ENCODE measurements around the gene OLIG3.

Gene OLIG3

DNA sequence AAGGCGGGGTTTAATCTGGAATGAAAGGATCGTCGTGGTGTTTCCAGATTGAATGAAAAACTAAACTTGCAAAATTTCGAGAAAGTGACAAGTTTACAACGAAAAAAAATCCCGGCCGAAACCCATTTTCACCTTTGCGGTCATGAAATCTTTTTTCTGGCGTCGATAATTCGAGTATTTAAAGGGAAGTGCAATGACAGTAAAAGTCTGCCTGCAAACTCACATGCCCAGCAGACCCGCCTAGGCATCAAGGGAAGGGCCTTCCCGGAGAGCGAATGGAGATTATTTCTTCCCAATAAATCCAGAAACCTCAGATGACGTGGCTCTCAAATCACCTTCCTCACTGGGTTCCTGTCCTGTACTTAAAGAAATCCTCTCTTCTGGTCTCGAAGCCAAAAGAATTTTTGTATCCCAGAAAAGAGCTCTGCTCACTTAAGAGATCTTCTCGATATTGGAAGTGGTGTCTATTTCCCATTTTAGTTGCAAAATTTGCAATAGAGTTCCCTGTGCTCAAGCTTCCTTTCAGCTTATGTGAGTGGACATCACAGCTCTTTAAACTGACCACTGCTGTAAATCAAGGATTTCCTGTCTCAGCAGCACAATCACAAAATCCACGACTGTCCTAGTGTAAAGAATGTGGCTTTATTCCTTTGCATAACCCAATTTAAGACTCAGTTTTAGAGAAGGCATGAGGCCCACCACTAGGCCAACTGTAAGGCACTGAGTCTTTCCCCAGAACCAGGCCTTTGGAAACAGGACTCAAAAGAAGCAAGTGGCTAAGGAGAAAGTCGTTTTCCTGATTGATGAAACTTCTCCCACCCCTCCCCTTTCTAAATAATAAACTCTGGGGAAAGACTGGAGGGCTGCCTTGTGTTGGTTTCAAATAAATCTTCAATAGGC lies 3.9 kb downstream of the OLIG3 start:
- Mint-ChIP-seq H3K36me3 (peaks cover 2% of the 10 kb centered on the region), H3K27me3 (peaks cover 61% of the 10 kb centered on the region), H3K9me3 (ENCODE audit: low read depth) (no peaks in the 10 kb centered on the region), H3K27ac (no peak overlapping the region), H3K4me3 (peak overlapping the region; percentile 68), H3K4me1 (ENCODE audit: low read depth) (peaks cover 50% of the 10 kb centered on the region)

DNA sequence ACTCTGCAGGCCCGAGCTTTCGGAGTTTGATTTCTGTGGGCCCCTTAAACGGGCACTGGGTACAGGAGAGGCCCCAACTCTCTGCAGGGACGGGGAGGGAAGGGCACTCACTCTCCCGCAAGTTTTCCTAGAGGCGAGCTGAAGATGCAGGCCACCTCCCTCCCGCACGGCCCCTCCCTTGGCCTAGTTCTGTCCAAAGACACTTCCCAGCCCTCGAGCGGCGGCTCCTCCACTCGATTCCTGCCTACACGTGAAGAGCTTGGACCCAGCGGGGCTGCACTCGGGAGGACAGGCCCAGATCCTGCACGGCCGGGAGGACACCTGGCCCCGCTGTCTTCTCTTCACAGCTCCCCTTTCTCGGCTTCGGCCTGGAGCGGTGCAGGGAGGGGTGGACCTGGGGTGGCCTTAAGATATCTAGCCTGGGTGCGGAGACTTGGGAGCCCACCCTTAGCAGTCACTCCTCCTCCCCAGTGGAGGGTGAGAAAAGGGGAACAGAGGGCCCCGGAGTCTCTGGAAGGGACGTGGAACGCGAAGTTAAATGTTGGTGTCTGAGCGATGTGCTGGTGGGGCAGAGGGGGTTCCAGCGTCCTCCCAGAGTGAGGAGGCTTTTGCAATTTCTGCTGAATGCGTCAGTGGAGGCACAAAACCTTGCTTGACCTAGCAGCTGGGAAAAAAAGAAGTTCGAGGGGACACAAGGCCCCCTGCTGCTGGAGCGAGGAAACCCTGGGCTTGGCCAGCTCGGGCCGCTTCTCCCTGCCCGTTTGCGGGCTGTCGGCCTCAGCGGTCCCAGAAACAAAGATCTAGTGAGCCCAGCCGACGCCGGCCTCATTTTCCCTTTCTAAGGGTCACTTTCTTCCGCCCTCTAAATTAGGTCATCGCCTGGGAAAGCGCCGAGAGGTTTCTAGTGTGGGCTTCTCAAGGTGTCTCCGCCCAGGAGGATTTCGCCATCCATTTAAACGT lies 4.9 kb downstream of the OLIG3 start:
- Mint-ChIP-seq H3K27ac (no peak overlapping the region), H3K36me3 (peaks cover 2% of the 10 kb centered on the region), H3K4me1 (ENCODE audit: low read depth) (peaks cover 42% of the 10 kb centered on the region), H3K9me3 (ENCODE audit: low read depth) (no peaks in the 10 kb centered on the region), H3K27me3 (peaks cover 56% of the 10 kb centered on the region), H3K4me3 (peak overlapping the region; percentile 68)

DNA sequence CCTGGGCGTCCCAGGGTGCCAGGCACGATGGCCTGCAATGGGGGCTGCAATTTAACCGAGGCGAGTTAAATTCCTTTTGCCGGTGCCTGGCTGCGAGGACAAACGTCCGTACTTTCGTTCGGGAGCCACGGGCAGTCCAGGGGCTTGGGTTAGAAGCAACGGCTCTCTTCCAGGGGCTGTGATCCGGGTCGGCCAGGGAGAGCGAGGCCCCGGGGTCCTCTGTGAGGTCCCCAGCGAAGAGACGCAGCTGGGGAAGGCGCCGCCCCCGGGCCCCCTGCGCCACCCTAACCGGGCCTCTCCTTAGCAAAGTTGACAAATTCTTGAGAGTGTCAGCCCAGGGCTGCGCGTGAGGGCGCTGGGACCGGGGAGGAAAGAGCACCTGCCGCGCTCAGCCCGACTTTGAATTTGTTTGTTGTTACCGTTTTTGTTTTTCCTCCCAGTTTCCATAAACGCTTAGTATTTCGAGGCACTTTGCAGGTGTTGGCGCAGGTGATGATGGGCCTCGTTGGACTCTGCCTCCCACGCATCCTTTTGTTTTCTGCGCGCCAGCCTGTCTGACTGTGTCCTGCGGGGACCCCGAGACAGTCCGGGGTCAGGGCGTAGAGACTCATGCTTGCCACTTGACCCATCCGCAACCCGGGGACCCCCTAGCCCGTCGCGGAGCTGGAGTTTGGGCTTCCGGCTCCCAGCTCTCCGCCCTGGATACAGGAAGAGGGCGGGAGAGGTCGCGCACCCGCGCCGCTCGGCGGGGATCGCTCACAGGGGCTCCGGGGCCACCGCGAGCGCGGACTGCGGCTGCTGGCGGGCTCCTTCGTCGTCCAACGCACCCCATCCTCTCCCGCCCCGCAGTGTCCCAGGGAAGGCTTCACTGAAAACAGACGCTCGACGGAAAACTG lies 5.8 kb downstream of the OLIG3 start:
- Mint-ChIP-seq H3K27me3 (peaks cover 56% of the 10 kb centered on the region), H3K9me3 (ENCODE audit: low read depth) (no peaks in the 10 kb centered on the region), H3K27ac (no peak overlapping the region), H3K4me1 (ENCODE audit: low read depth) (peaks cover 33% of the 10 kb centered on the region), H3K4me3 (peak overlapping the region; percentile 78), H3K36me3 (peaks cover 2% of the 10 kb centered on the region)

DNA sequence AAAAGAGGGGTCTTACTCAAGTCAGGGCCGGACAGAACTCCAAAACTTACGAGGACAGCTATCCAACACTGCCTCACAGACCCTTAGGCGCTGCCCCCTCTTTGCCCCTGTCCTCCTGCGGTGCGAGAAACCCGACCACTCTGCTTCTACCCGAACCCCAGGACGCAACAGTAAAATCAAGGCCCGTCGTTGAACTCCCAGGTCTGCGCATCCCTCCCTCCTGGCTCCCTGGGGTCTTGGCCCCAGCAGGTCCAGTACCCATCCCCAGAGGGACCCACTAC lies 6.4 kb downstream of the OLIG3 start:
- Mint-ChIP-seq H3K9me3 (ENCODE audit: low read depth) (no peaks in the 10 kb centered on the region), H3K27ac (no peak overlapping the region), H3K4me1 (ENCODE audit: low read depth) (peaks cover 28% of the 10 kb centered on the region), H3K4me3 (peak overlapping the region; percentile 23), H3K36me3 (peaks cover 2% of the 10 kb centered on the region), H3K27me3 (peaks cover 57% of the 10 kb centered on the region)

DNA sequence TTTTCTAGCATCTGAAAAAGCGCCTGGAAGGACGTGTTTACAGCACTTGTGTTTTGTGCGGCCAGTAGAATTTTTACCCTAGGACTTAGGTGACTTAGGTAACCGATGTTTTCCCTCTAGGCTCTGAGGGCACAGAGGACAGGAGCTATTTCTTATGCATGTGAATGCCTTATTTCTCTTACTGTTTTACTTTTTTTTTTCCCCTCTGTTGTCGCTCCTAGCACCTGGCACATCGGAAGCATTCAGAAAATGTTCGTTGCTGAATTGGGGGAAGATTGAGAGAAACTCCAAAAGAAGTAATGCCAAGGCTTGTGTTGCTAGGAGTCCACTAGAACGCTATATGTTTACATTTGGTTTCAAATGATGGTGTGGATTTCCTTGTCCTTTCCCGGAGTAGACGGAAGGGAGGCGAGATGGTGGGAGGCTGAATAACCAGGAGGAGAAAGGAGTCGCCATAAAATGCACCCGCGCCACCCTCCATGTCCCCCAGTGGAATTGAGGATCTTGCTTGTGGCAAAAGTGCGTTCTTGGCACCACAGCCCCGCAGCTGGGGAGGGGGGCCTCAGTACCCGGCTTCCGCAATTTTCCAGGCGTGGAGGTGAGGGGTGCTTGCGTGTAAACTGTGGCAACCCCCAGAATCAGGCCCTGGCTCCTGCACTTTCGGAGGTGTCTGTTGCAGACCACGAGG lies 6.9 kb downstream of the OLIG3 start:
- Mint-ChIP-seq H3K4me3 (peak overlapping the region; percentile 70), H3K9me3 (ENCODE audit: low read depth) (no peaks in the 10 kb centered on the region), H3K27me3 (peaks cover 52% of the 10 kb centered on the region), H3K27ac (no peak overlapping the region), H3K36me3 (no peaks in the 10 kb centered on the region), H3K4me1 (ENCODE audit: low read depth) (peaks cover 24% of the 10 kb centered on the region)

DNA sequence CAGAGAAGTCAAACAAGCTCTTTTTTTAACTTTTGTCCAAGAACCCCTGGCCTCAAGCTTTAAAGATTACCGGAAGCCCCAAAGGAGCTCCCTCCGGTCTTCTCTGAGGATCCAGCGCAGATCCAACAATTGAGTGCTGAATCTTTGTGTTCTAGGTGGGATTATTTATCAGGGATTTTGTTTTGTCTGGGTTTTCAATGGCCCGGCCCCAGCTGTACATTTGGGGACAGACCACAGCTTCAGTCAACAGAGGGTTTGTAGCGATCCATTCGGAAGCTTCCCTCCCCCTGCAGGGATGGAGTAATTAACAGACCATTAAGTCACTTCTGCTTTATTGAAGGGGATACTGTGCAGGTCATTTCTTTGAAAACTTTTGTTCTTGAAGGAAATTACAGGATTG lies 7.8 kb downstream of the OLIG3 start:
- no peaks in the 10 kb centered on the region for H3K9me3 Mint-ChIP-seq (ENCODE audit: low read depth)
- no peak overlapping the region for H3K27ac Mint-ChIP-seq
- H3K4me1 Mint-ChIP-seq (ENCODE audit: low read depth): peaks cover 19% of the 10 kb centered on the region
- H3K27me3 Mint-ChIP-seq: peaks cover 43% of the 10 kb centered on the region
- no peaks in the 10 kb centered on the region for H3K36me3 Mint-ChIP-seq
- no peak overlapping the region for H3K4me3 Mint-ChIP-seq

DNA sequence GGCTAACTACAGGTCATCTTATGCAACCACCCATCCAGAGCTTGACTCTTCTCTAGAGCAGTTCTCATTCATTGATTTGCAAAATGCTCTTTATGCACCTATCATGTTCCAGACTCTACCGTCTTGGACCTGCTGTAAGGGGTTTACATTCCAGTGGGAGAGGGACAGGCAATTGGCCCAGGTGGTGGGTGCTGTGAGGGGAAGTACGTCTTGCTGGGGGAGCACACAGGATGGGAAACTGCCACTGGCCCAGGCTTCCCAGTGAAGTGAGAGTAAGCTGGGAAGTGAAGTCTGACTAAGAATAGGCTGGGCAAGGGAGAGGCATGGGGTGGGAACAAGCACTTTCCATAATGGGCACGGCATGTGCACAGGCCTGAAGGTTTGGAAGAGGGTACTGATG lies 13.8 kb downstream of the OLIG3 start:
- H3K27me3 Mint-ChIP-seq: peaks cover 12% of the 10 kb centered on the region
- no peaks in the 10 kb centered on the region for H3K9me3 Mint-ChIP-seq (ENCODE audit: low read depth)
- H3K36me3 Mint-ChIP-seq: peaks cover 3% of the 10 kb centered on the region
- no peaks in the 10 kb centered on the region for H3K4me1 Mint-ChIP-seq (ENCODE audit: low read depth)
- no peak overlapping the region for H3K4me3 Mint-ChIP-seq
- no peak overlapping the region for H3K27ac Mint-ChIP-seq

DNA sequence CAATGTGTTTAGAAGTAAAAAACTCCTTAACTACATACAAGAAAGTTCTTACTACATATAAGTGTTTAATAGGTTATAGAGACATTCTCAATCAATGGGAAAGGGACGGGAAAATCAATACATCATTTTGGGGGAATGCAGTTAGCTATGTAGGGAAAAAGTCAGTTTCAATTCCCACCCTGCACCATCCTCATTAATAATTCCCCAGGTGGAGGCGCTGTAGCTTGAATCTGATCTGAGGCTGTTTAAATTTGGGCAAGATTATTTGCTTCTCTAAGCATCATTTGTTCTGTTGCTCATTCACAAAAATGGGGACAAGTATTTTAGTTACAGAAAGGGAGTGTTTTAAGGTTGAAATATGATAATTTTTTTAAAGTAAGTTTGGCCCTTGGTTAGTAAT lies 19.1 kb downstream of the OLIG3 start:
- Mint-ChIP-seq H3K36me3 (peaks cover 2% of the 10 kb centered on the region), H3K27me3 (peaks cover 10% of the 10 kb centered on the region), H3K9me3 (ENCODE audit: low read depth) (no peaks in the 10 kb centered on the region), H3K4me3 (no peak overlapping the region), H3K4me1 (ENCODE audit: low read depth) (no peaks in the 10 kb centered on the region), H3K27ac (no peak overlapping the region)

DNA sequence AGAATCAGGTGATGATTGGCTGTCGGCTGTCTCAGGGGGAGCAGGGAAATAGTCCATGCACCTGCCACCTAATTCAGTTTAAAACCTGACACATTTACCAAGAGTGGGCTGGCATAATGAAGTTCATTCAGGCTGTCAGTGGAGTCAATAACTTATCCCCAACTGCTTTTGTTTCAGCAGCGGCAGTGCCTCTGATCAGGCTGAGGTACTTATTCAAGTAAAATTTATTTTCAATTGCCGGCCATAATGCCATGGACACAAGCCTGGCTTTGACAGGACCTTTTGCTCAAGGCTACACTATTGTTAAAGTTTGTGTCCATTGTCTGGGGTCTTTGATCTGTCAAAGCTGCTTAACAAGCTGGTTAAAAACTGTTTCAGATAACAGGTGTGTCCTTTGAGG lies 20.6 kb downstream of the OLIG3 start:
- H3K9me3 Mint-ChIP-seq (ENCODE audit: low read depth): no peaks in the 10 kb centered on the region
- H3K36me3 Mint-ChIP-seq: no peaks in the 10 kb centered on the region
- H3K27ac Mint-ChIP-seq: no peak overlapping the region
- H3K4me3 Mint-ChIP-seq: no peak overlapping the region
- no peaks in the 10 kb centered on the region for H3K4me1 Mint-ChIP-seq (ENCODE audit: low read depth)
- peaks cover 10% of the 10 kb centered on the region for H3K27me3 Mint-ChIP-seq

DNA sequence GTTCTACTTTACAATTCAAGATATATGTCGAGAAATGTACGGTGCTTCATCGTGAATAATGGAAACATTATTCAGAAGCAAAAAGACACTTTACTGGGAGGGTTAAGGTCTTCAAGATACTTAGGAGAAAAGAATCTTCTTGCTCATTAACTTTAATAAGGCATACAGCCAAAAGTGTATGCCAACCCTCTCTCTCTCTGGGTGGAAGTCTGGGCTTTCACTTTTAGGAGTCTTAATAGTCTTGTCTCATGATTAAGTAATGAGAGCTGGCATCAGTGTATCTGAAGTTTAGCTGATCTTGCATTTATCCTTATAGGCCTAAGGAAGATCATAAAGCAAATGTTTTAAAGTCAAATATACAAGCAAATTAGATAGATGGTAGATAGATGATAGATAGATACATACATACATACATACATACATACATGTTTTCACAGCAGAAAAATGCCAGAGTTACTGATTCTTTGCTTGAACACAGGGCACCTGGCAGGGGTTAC lies 21.5 kb downstream of the OLIG3 start:
- Mint-ChIP-seq H3K9me3 (ENCODE audit: low read depth) (no peaks in the 10 kb centered on the region), H3K27ac (no peak overlapping the region), H3K4me3 (no peak overlapping the region), H3K27me3 (peaks cover 10% of the 10 kb centered on the region), H3K36me3 (no peaks in the 10 kb centered on the region), H3K4me1 (ENCODE audit: low read depth) (no peaks in the 10 kb centered on the region)

DNA sequence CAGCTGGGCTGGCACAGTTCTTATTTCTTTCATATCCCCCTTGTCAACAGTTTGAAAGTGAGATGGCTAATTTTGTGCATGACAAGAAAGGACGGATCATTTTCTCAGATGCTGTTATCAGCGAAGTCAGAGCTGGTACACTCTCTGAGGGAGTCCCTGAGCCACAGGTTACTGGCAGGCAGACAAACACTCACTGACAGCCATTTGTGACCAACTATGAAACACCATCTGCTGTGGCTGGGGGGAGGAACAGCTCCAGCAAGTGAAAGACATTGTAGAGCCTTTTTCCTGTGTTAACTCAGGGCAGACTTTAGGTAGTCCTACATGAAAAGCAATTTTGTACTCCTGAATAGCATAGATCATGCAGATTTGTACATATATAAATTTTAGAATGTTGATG lies 22.2 kb downstream of the OLIG3 start:
- Mint-ChIP-seq H3K9me3 (ENCODE audit: low read depth) (no peaks in the 10 kb centered on the region), H3K27ac (no peak overlapping the region), H3K27me3 (peaks cover 10% of the 10 kb centered on the region), H3K4me1 (ENCODE audit: low read depth) (no peaks in the 10 kb centered on the region), H3K4me3 (no peak overlapping the region), H3K36me3 (no peaks in the 10 kb centered on the region)

DNA sequence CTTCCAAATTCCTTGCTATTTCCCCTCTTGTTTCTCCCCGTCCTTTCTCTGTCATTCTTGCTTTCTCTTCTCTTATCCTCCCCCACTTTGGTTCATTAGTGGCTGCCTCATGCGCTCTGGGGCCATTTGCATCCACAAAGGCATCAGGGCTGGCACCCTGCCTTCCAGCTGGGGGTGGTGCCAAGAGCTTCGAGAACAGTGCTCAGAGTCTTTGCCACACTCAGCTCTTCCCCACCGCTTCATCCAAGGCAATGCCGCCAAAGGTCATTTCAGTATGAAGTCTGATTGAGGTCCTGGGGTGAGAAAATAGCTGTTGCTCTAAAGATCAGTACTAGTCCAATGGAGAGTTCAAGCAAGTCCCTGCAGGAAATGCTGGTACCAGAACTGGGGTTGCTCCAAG lies 22.7 kb downstream of the OLIG3 start:
- Mint-ChIP-seq H3K4me3 (no peak overlapping the region), H3K27me3 (peaks cover 10% of the 10 kb centered on the region), H3K36me3 (no peaks in the 10 kb centered on the region), H3K27ac (no peak overlapping the region), H3K4me1 (ENCODE audit: low read depth) (no peaks in the 10 kb centered on the region), H3K9me3 (ENCODE audit: low read depth) (no peaks in the 10 kb centered on the region)

DNA sequence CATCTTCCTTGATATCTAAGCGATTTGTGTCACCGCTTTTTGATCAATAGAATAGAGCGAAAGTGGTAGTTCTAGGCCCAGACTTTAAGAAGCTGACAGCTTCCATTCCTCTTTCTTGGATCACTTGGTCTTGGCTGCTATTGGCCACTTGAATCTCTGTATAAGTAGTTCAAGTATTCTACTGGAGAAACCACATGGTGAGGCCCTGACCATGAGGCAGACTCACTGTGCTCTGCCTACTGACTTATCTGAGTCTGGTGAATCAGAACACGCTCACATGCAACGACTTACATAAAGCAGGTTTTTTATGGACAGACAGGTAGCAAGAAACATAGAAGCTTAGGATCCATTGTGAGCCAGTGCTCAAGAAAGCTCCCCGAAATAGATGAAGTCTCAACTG lies 27.0 kb downstream of the OLIG3 start:
- Mint-ChIP-seq H3K4me1 (ENCODE audit: low read depth) (no peaks in the 10 kb centered on the region), H3K27me3 (peaks cover 6% of the 10 kb centered on the region)

DNA sequence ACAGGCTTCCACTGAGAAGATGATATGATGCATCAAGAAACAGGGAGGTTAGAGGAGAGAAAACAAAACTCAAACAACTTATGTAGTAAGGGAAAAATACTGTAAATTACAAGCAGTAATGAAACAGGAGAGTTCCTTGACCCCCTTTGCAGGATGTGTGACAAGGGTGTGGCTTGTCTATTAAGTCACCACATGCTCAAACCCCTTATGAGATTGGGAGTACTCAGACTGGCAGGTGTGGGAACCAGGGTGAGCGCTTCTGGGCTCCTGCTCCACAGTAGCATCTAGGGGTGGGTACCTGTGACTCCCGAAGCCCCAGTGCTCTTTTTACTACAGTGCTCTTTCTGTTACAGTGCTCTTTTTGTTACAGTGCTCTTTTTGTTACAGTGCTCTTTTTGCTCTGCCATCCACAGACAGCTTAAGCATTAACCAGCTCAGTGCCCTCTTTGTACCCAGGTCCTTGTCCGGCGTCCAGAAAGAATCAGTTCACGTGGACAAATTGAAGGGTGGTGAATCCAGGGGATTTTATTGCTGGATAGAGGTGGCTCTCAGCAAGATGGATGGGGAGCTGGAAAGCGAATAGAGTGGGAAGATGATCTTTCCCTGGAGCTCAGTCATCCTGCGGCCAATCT lies 28.7 kb downstream of the OLIG3 start:
- no peaks in the 10 kb centered on the region for H3K36me3 Mint-ChIP-seq
- no peak overlapping the region for H3K27ac Mint-ChIP-seq
- H3K9me3 Mint-ChIP-seq (ENCODE audit: low read depth): no peaks in the 10 kb centered on the region
- H3K4me3 Mint-ChIP-seq: no peak overlapping the region
- no peaks in the 10 kb centered on the region for H3K4me1 Mint-ChIP-seq (ENCODE audit: low read depth)
- peaks cover 4% of the 10 kb centered on the region for H3K27me3 Mint-ChIP-seq

More for the DNA sequence above, 27.0 kb downstream of the OLIG3 start:
- Mint-ChIP-seq H3K36me3 (no peaks in the 10 kb centered on the region), H3K27ac (no peak overlapping the region), H3K9me3 (ENCODE audit: low read depth) (no peaks in the 10 kb centered on the region), H3K4me3 (no peak overlapping the region)

Measured in activated naive CD8-positive, alpha-beta T cell (primary cell).